Measurements from ENCODE around the gene SLC12A2.

SLC12A2 gene

GRCh38 chr5:128097781-128098180 is 14.2 kb downstream of the SLC12A2 start:
- ATAC-seq (no peak), DNase-seq (no peak)

- ATAC-seq (no peak), DNase-seq (no peak)
Observed at GRCh38 chr5:128099944-128100343, 16.4 kb downstream of the SLC12A2 start.

DNA sequence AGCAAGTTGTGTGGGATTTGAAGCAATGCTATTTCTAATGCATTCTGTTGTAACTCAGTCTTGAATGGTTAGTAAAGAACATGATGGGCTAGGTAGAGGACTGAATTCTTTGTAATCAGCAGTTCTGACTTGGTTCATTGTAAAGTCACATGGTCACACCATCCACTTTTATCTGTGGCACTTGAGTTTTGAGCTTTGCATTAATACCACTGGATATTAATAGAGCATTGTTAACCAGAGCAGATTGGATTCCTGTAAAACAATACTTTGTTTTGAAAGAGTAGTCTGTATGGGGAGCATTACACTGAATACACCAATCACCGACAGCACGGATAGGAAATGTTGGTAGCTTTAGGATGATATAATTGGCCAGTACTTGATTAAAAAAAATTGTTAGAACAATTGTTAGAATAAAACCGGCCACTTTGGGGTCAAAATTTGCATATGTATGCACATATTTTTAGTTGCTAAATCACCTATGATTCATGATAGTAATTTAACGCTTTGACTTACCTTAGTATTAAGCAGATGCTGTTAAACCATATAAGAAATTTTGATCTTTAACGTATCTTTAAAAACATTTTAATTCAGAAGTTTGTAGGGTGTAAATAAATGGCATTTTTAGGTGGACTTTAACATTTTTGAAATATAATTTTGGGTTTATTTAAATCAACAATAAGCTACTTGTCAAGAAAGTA is 17.4 kb downstream of the SLC12A2 start:
- ATAC-seq (no peak), DNase-seq (no peak)

DNA sequence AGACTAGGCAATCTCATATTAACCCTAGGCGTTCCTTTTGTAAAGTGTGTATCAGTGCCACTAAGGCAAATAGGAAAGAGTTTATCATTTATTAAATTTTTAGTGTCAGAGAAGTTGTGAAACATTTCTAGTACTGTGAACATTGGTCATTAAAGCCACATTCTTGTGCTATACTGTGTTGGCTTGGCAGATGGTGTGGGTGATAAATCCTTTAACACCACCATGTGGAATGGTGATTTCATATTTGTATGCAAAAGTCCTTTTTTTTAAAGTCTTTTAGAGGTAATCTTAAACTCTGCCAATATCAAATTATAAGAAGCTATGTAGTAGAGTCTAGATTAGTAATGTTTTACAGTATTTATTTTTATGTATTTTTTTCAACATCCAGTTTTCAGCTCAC is 18.1 kb downstream of the SLC12A2 start:
- ATAC-seq = no peak
- DNase-seq = no peak

GRCh38 chr5:128105203-128105602 is 21.6 kb downstream of the SLC12A2 start:
- ATAC-seq = no peak
- no peak for DNase-seq

DNA sequence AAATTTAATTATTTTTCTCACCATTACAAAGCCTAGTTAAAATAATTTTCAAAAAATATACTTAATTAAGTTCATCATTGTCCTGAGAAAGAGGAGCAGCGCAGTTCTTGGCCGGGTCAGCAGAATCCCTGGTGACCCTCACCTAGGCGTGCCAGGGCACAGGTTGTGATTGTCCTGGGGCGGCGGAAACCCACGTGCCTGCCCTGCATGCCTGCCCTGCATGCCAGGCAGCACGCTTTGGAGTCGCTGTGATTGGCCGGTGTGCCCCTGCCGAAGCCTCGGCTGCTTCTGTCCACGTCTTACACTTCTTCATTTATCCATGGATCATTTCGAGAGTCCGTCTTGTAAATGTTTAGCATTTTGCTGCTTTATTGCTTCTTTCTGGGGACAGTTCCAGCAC is 25.6 kb downstream of the SLC12A2 start:
- DNase-seq = no peak
- ATAC-seq = no peak

GRCh38 chr5:128109766-128110165 is 26.2 kb downstream of the SLC12A2 start:
- no peak for ATAC-seq

GRCh38 chr5:128111818-128112448 is 28.4 kb downstream of the SLC12A2 start:
- no peak for ATAC-seq
- no peak for DNase-seq

More at GRCh38 chr5:128109766-128110165, 26.2 kb downstream of the SLC12A2 start:
- no peak for DNase-seq

DNA sequence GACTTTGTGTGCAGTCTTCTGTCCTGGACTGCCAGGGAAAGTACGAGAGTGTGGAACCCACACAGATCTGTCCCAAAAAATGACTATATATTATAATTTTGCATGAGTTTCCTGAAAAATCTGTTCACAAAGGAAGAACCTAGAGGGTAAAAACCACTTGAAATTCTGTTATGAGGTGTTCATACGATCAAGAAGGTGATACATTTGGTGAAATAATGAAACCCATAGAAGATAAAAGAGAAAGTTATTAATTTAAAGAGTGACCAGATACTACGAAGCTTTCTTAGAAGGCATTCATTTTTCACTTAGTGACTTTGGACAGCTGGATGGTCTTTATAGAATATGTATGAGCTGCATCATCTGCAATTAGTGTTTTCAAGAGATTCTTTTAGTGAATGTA is 32.9 kb downstream of the SLC12A2 start:
- no peak for DNase-seq
- ATAC-seq = no peak

DNA sequence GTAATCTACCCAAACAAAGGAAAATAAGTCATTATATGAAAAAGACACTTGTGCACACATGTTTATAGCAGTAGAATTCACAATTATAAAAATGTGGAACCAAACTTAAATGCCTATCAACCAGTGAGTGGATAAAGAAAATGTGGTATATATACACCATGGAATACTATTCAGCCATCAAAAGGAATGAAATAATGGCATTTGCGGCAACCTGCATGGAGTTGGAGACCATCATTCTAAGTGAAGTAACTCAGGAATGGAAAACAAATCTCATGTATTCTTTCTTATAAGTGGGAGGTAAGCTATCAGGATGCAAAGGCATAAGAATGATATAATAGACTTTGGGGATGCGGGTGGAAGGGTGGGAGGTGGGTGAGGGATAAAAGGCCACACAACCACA is 34.6 kb downstream of the SLC12A2 start:
- no peak for DNase-seq
- ATAC-seq = no peak

DNA sequence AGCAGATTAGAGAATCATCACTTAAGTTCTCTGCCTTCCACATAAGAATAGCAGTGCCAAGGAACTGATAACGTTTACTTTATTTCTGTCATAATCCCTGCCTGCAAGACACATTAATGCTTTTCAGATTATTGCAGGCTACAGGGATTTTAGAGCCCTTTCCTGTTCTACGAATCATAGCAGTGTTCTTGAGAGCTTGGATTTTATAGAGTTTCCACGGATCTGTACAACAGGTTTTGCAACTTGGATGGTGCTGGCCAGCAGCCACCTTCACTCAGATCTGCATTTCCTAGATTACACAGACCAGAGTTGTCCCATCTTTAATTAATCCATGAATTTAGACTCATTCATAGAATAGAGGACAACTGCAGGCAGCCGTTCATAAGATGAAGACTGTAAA is 38.1 kb downstream of the SLC12A2 start:
- DNase-seq = no peak

DNA sequence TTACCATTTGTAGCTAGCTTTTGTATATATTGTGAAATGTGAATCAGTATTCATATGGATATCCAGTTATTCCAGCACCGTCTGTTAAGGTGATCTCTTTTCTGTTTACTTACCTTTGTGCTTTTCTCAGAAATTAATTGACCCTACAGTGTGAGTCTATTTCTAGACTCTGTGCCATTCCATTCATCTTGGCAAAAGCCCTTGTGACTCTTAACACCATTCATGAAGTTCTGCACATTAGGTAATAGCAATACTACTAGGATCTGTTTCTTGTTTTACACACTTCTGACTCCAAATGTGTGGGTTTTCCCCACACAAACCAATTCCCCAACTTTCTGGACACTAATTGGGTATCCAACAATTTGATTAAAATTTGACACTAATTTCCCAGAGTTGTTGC is 40.4 kb downstream of the SLC12A2 start:
- ATAC-seq = no peak
- DNase-seq = no peak

More for the DNA sequence above, 38.1 kb downstream of the SLC12A2 start:
- ATAC-seq = no peak

DNA sequence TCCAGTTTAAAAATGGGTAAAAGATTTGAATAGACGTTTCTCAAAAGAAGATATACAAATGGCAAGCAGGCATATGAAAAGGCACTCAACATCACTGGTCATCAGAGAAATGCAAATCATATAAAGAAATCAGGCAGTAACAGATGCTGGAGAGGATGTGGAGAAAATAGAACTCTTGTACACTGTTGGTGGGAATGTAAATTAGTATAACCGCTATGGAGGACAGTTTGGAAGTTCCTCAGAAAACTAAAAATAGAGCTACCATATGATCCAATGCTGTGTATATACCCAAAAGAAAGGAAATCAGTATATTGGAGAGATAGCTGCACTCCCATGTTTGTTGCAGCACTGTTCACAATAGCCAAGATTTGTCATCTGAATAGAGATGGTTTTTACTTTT is 42.7 kb downstream of the SLC12A2 start:
- no peak for DNase-seq
- no peak for ATAC-seq

- DNase-seq = no peak
Observed at GRCh38 chr5:128132499-128132898, 48.9 kb downstream of the SLC12A2 start.

GRCh38 chr5:128135286-128135685 is 51.7 kb downstream of the SLC12A2 start:
- DNase-seq = no peak
- no peak for ATAC-seq

More at GRCh38 chr5:128132499-128132898, 48.9 kb downstream of the SLC12A2 start:
- ATAC-seq = no peak

GRCh38 chr5:128143911-128144310 is 60.3 kb downstream of the SLC12A2 start:
- DNase-seq = no peak
- ATAC-seq = no peak

GRCh38 chr5:128144491-128144890 is 60.9 kb downstream of the SLC12A2 start:
- ATAC-seq = no peak
- no peak for DNase-seq

DNA sequence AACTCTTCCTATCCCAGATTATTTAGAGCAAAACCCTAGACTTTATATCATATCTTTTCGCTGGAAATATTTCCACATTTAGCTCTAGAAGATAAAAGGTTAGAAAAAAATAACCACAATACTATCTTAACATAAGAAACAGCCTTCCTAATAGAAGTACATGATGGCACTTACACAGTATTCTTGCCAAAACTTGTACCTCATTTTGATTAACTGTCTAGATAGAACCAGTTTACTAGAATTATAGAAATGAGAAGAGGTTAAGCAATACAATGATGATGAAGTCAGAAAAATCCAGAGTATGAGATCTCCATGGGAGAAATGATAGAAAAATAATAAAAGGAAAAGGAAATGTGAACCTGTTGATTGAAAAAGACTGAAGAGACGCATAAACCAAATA is 63.1 kb downstream of the SLC12A2 start:
- ATAC-seq = no peak
- no peak for DNase-seq

DNA sequence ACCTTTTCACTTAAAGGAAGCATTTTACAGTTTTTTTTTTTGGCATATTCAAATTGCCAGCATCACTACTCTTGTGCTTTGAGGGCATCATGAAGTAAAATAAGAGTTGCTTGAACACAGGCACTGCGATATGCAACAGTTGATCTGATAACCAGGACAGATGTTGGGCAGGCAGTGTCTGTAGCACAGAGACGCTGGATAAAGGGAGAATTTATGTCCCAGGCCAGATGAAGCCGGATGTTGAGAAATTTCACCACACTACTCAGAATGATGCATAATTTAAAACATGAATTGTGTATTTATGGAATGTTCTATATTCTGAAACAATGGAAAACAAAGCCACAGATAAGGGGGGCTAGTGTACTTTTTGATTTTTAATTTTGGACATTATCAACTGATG is 71.4 kb downstream of the SLC12A2 start:
- no peak for DNase-seq
- ATAC-seq = no peak

GRCh38 chr5:128155776-128156175 is 72.2 kb downstream of the SLC12A2 start:
- ATAC-seq = no peak
- no peak for DNase-seq

DNA sequence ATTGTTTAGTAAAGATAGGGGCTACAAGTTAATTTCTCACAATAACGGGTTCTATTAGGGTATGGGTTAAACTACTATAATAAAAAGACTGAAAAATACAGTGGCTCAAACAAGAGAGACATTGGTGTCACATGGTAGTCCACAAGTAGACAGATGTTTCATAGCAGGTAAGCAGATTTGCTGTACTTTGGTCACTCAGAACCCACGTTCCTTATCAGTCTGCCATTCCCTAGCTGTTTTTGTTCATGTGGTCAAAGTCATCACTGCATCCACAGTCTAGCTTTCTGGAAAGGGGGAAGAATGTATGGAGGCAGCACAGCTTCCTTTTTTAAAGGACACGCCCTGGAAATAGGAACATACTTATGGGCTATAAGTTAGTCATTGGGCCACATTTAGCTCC is 73.0 kb downstream of the SLC12A2 start:
- DNase-seq (no peak), ATAC-seq (no peak)

DNA sequence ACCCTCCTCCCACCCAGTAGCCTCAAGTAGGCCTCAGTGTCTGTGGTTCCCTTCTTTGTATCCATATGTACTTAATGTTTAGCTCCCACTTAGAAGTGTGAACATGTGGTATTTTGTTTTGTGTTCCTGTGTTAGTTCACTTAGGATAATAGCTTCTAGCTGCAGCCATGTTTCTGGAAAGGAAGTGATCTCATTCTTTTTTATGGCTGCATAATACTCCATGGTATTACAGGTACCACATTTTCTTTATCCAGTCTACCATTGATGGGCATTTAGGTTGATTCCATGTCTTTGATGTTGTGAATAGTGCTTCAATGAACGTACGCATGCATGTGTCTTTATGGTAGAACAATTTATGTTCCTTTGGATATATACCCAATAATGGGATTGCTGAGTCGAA is 74.8 kb downstream of the SLC12A2 start:
- DNase-seq (no peak), ATAC-seq (no peak)

DNA sequence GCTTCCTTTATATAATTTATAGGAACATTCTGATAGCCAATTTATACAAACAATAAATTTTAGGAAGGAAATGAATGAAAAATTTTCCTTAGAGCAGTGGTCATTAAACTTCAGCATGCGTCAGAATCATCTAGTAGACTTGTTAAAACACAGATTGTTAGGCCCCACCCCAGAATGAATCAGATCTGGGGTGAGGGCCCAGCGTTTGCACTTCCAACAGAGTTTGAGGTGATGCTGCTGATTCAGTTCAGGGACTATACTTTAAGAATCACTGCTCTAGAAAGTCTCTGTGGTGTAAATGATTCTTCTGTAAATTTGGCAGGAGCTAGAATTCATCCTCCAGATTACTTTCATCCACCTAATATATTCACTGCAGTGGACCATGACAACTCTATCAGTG is 80.4 kb downstream of the SLC12A2 start:
- DNase-seq (no peak), ATAC-seq (no peak)

GRCh38 chr5:128169401-128170017 is 85.9 kb downstream of the SLC12A2 start:
- ATAC-seq (no peak), DNase-seq (no peak)

Measured in stimulated activated naive CD8-positive, alpha-beta T cell treated with anti-CD3 and anti-CD28 coated beads, Interleukin-15, Interleukin-2, amounts not matched to agents 100 U/mL and 50 U/mL, for 24 hours (primary cell).